ENCODE measurements around the gene MRPL11. TPM values are rescaled to one million over a fixed set of nuclear protein-coding genes. Genes with fewer than 3 reads are reported as not detected.

The MRPL11 gene
- total and polyA plus RNA-seq, 2 experiments from 2014 or later = 57.1 to 60.6 TPM

GRCh38 chr11:66429983-66430602, 8.6 kb downstream of the MRPL11 start:
- H3K27me3 ChIP-seq = no peaks in the 10 kb centered on the region
- TF ChIP-seq CTCF (IDR thresholded peaks at IDR 0.05; ENCODE audit: poor library complexity) (peak; percentile 74), EZH2 (IDR thresholded peaks at IDR 0.05; ENCODE audit: borderline replicate concordance) (no peak)
- H3K27ac ChIP-seq = no peak overlapping the region
- H4K20me1 ChIP-seq (ENCODE audit: insufficient read depth, poor library complexity, severe bottlenecking) = no peaks in the 10 kb centered on the region
- no peaks in the 10 kb centered on the region for H3K4me1 ChIP-seq (ENCODE audit: insufficient read depth)
- H2AFZ ChIP-seq = no peak overlapping the region
- peak; percentile 84 for DNase-seq (ENCODE audit: low spot score)
- H3K36me3 ChIP-seq (replicated peaks; ENCODE audit: insufficient read depth, low read depth) = no peaks in the 10 kb centered on the region
- WGBS (ENCODE audit: low lambda C conversion rate, missing lambda C conversion rate) = 30% methylated on average over 9 of the region's 9 CpGs
- H3K9me3 ChIP-seq (ENCODE audit: low read depth) = no peaks in the 10 kb centered on the region
- no peak overlapping the region for H3K4me3 ChIP-seq
- no peak overlapping the region for H3K4me2 ChIP-seq
- no peaks in the 10 kb centered on the region for H3K79me2 ChIP-seq
- H3K9me2 ChIP-seq (replicated peaks; ENCODE audit: insufficient read depth) = no peaks in the 10 kb centered on the region

DNA sequence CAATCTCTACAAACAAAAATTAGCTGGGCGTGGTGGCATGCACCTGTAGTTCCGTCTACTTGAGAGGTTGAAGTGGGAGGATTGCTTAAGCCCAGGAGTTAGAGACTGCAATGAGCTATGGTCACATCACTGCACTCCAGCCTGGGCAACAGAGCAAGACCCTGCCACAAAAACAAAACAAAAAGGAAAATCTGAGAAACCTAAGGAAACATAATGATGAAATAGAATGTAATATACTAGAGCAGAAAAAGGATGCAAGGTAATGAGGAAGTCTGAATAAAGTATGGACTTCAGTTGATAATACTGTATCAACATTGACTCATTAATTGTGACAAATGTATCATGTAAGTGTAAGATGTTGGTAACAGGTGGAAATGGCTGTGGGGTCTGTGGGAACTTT, 9.7 kb downstream of the MRPL11 start:
- Histone ChIP-seq H3K9me2 (replicated peaks; ENCODE audit: insufficient read depth) (no peaks in the 10 kb centered on the region), H3K9me3 (ENCODE audit: low read depth) (no peaks in the 10 kb centered on the region), H3K27ac (no peak overlapping the region), H3K4me2 (no peak overlapping the region), H3K27me3 (no peaks in the 10 kb centered on the region), H3K79me2 (no peaks in the 10 kb centered on the region), H3K4me3 (no peak overlapping the region), H4K20me1 (ENCODE audit: insufficient read depth, poor library complexity, severe bottlenecking) (no peaks in the 10 kb centered on the region), H2AFZ (no peak overlapping the region), H3K36me3 (replicated peaks; ENCODE audit: insufficient read depth, low read depth) (no peaks in the 10 kb centered on the region), H3K4me1 (ENCODE audit: insufficient read depth) (no peaks in the 10 kb centered on the region)
- no peak for DNase-seq (ENCODE audit: low spot score)
- 100% methylated on average over 2 of the region's 2 CpGs for WGBS (ENCODE audit: low lambda C conversion rate, missing lambda C conversion rate)
- TF ChIP-seq EZH2phosphoT487 (IDR thresholded peaks at IDR 0.05; ENCODE audit: low read depth, severe bottlenecking, unreplicated experiment) = no peak
- TF ChIP-seq CTCF (IDR thresholded peaks at IDR 0.05; ENCODE audit: poor library complexity) = no peak
- TF ChIP-seq EZH2 (IDR thresholded peaks at IDR 0.05; ENCODE audit: borderline replicate concordance) = no peak

- no peaks in the 10 kb centered on the region for H3K9me3 ChIP-seq (ENCODE audit: low read depth)
- peaks cover under 1% of the 10 kb centered on the region for H3K27me3 ChIP-seq
- WGBS (ENCODE audit: low lambda C conversion rate, missing lambda C conversion rate) = 91% methylated on average over 23 of the region's 23 CpGs
- TF ChIP-seq CTCF (IDR thresholded peaks at IDR 0.05; ENCODE audit: poor library complexity) (no peak), EZH2 (IDR thresholded peaks at IDR 0.05; ENCODE audit: borderline replicate concordance) (no peak), EZH2phosphoT487 (IDR thresholded peaks at IDR 0.05; ENCODE audit: low read depth, severe bottlenecking, unreplicated experiment) (no peak)
- H3K4me3 ChIP-seq = no peak overlapping the region
- H3K4me2 ChIP-seq = no peak overlapping the region
- no peaks in the 10 kb centered on the region for H3K4me1 ChIP-seq (ENCODE audit: insufficient read depth)
- no peak for DNase-seq (ENCODE audit: low spot score)
- no peak overlapping the region for H2AFZ ChIP-seq
- no peaks in the 10 kb centered on the region for H4K20me1 ChIP-seq (ENCODE audit: insufficient read depth, poor library complexity, severe bottlenecking)
- no peaks in the 10 kb centered on the region for H3K36me3 ChIP-seq (replicated peaks; ENCODE audit: insufficient read depth, low read depth)
- H3K27ac ChIP-seq = no peak overlapping the region
- no peaks in the 10 kb centered on the region for H3K79me2 ChIP-seq
- no peaks in the 10 kb centered on the region for H3K9me2 ChIP-seq (replicated peaks; ENCODE audit: insufficient read depth)
These were observed 12.3 kb downstream of the MRPL11 start for GRCh38 chr11:66426314-66426713.
